ENCODE data around the gene IGF2R. TPM values are rescaled to one million over a fixed set of nuclear protein-coding genes. Genes with fewer than 3 reads are reported as not detected.
"Not testable (repeated sequence)": the region's sequence is repeated elsewhere in the genome, so short reads cannot be mapped to it uniquely, and the experiment has no call there.

The IGF2R gene
- total RNA-seq, 1 donor from 2014 or later: 73.4 TPM

GRCh38 chr6:160110586-160111123 lies 141.8 kb downstream of the IGF2R start:
- TF ChIP-seq CTCF (IDR thresholded peaks at IDR 0.05) (no peak), POLR2AphosphoS5 (IDR thresholded peaks at IDR 0.05; ENCODE audit: insufficient read depth in 1 of 2, low read depth in 1 of 2) (no peak), POLR2A (IDR thresholded peaks at IDR 0.05) (no peak)
- Histone ChIP-seq H3K27ac (no peak overlapping the region), H3K36me3 (peaks cover 0 to 5% of the 10 kb centered on the region in 2 donors), H3K4me3 (no peak overlapping the region), H3K4me1 (no peaks in the 10 kb centered on the region), H3K27me3 (no peaks in the 10 kb centered on the region), H3K9me3 (no peaks in the 10 kb centered on the region)
- DNase-seq (ENCODE audit: extremely low spot score in 2 of 2): no peak
- intact Hi-C loops (cut with DNase I): no loop called here

GRCh38 chr6:160111806-160112205 lies 142.9 kb downstream of the IGF2R start:
- no peaks in the 10 kb centered on the region for H3K36me3 ChIP-seq
- H3K27ac ChIP-seq: no peak overlapping the region
- H3K4me3 ChIP-seq: no peak overlapping the region
- TF ChIP-seq CTCF (IDR thresholded peaks at IDR 0.05): no peak
- TF ChIP-seq POLR2A (IDR thresholded peaks at IDR 0.05): no peak
- TF ChIP-seq POLR2AphosphoS5 (IDR thresholded peaks at IDR 0.05; ENCODE audit: insufficient read depth in 1 of 2, low read depth in 1 of 2): no peak
- no peaks in the 10 kb centered on the region for H3K4me1 ChIP-seq
- intact Hi-C loops (cut with DNase I): no loop called here
- no peak for DNase-seq (ENCODE audit: extremely low spot score in 2 of 2)
- no peaks in the 10 kb centered on the region for H3K27me3 ChIP-seq
- H3K9me3 ChIP-seq: no peaks in the 10 kb centered on the region

GRCh38 chr6:160112628-160113299 lies 143.9 kb downstream of the IGF2R start:
- Histone ChIP-seq H3K27me3 (no peaks in the 10 kb centered on the region), H3K4me1 (no peaks in the 10 kb centered on the region), H3K36me3 (no peaks in the 10 kb centered on the region), H3K9me3 (no peaks in the 10 kb centered on the region), H3K27ac (no peak overlapping the region), H3K4me3 (no peak overlapping the region)
- TF ChIP-seq POLR2AphosphoS5 (IDR thresholded peaks at IDR 0.05; ENCODE audit: insufficient read depth in 1 of 2, low read depth in 1 of 2) (no peak), POLR2A (IDR thresholded peaks at IDR 0.05) (no peak), CTCF (IDR thresholded peaks at IDR 0.05) (no peak)
- no peak for DNase-seq (ENCODE audit: extremely low spot score in 2 of 2)
- intact Hi-C loops (cut with DNase I): no loop called here

- H3K4me1 ChIP-seq; H3K4me3 ChIP-seq; H3K27me3 ChIP-seq; H3K27ac ChIP-seq; H3K9me3 ChIP-seq; DNase-seq (ENCODE audit: extremely low spot score in 2 of 2); intact Hi-C loops (cut with DNase I); H3K36me3 ChIP-seq: not testable (repeated sequence)
Measured at GRCh38 chr6:160114536-160114935, 145.7 kb downstream of the IGF2R start.

GRCh38 chr6:160115421-160115820 lies 146.5 kb downstream of the IGF2R start:
- Histone ChIP-seq H3K36me3 (no peaks in the 10 kb centered on the region), H3K4me3 (no peak overlapping the region), H3K27ac (no peak overlapping the region), H3K9me3 (no peaks in the 10 kb centered on the region), H3K4me1 (no peaks in the 10 kb centered on the region), H3K27me3 (no peaks in the 10 kb centered on the region)
- DNase-seq (ENCODE audit: extremely low spot score in 2 of 2): no peak
- intact Hi-C loops (cut with DNase I): no loop called here
- no peak for TF ChIP-seq POLR2A (IDR thresholded peaks at IDR 0.05)
- TF ChIP-seq POLR2AphosphoS5 (IDR thresholded peaks at IDR 0.05; ENCODE audit: insufficient read depth in 1 of 2, low read depth in 1 of 2): no peak
- no peak for TF ChIP-seq CTCF (IDR thresholded peaks at IDR 0.05)

Measured in vagina (tissue), 2 donors.